Measurements from ENCODE around the gene WASF2.

DNA sequence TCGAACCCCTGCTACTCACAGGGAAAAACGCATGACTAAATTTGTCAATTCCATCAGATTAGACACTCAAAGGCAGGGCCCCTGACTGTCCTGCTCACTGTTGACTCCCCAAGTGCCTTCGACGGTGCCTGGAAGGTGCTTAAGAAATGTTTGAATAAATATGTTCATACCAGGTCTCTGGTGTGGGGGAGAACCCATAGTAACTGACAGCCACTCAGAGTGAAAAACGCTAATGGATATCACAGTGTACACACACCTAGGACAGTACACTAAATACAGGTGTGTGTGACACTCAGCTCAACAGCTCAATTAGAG lies 39.7 kb upstream of the WASF2 start:
- no peak for TF ChIP-seq CTCF (IDR thresholded peaks at IDR 0.05; ENCODE audit: poor library complexity, severe bottlenecking)
- no peak for TF ChIP-seq REST (IDR thresholded peaks at IDR 0.05; ENCODE audit: borderline replicate concordance)
- TF ChIP-seq POLR2AphosphoS5 (IDR thresholded peaks at IDR 0.05) = no peak
